ENCODE results near the gene TAC1.
"Not testable (repeated sequence)": the region's sequence is repeated elsewhere in the genome, so short reads cannot be mapped to it uniquely, and the experiment has no call there.

TAC1 gene

GRCh38 chr7:97731736-97732564 lies at the start of gene TAC1:
Gene TAC1 (plus strand): TSS chr7:97732086. CDS start chr7:97732613, 527 bp downstream.
- DNase-seq (ENCODE audit: low spot score): no peak

GRCh38 chr7:97685952-97686351 lies 45.9 kb upstream of the TAC1 start:
- no peak for DNase-seq (ENCODE audit: low spot score)

GRCh38 chr7:97693586-97693985 lies 38.3 kb upstream of the TAC1 start:
- no peak for DNase-seq (ENCODE audit: low spot score)

GRCh38 chr7:97694355-97694754 lies 37.5 kb upstream of the TAC1 start:
- no peak for DNase-seq (ENCODE audit: low spot score)

GRCh38 chr7:97697396-97697795 lies 34.5 kb upstream of the TAC1 start:
- no peak for DNase-seq (ENCODE audit: low spot score)

- DNase-seq (ENCODE audit: low spot score): no peak
These were observed 9.5 kb upstream of the TAC1 start for GRCh38 chr7:97722386-97722785.

GRCh38 chr7:97732565-97733275 lies 834 bp downstream of the TAC1 start:
- DNase-seq (ENCODE audit: low spot score): no peak

GRCh38 chr7:97733276-97734161 lies 1.6 kb downstream of the TAC1 start:
- no peak for DNase-seq (ENCODE audit: low spot score)

GRCh38 chr7:97734255-97734654 lies 2.4 kb downstream of the TAC1 start:
- DNase-seq (ENCODE audit: low spot score): no peak

GRCh38 chr7:97735075-97735474 lies 3.2 kb downstream of the TAC1 start:
- DNase-seq (ENCODE audit: low spot score): no peak

GRCh38 chr7:97748482-97748881 lies 16.6 kb downstream of the TAC1 start:
- no peak for DNase-seq (ENCODE audit: low spot score)

GRCh38 chr7:97751566-97751965 lies 19.7 kb downstream of the TAC1 start:
- DNase-seq (ENCODE audit: low spot score): no peak

GRCh38 chr7:97752215-97752614 lies 20.3 kb downstream of the TAC1 start:
- DNase-seq (ENCODE audit: low spot score): no peak

GRCh38 chr7:97757824-97758223 lies 25.9 kb downstream of the TAC1 start:
- no peak for DNase-seq (ENCODE audit: low spot score)

- DNase-seq (ENCODE audit: low spot score): peak; percentile 21
These were observed 39.0 kb downstream of the TAC1 start for GRCh38 chr7:97770850-97771249.

GRCh38 chr7:97771576-97771975 lies 39.7 kb downstream of the TAC1 start:
- DNase-seq (ENCODE audit: low spot score): no peak

GRCh38 chr7:97772045-97772901 lies 40.4 kb downstream of the TAC1 start:
- DNase-seq (ENCODE audit: low spot score): no peak

GRCh38 chr7:97786398-97786797 lies 54.5 kb downstream of the TAC1 start:
- not testable (repeated sequence) for DNase-seq (ENCODE audit: low spot score)

All from RKO (cell line).